HG03175 (cell line): ENCODE data around the gene WNT5B.
"Not testable (repeated sequence)": the region's sequence is repeated elsewhere in the genome, so short reads cannot be mapped to it uniquely, and the experiment has no call there.

Source experiments
- ATAC-seq: cut with Tn5 transposase; IDR thresholded peaks from one replicate; pipeline ENCODE4 v1.9.1; 2021; ENCODE audit warnings: mild to moderate bottlenecking, moderate library complexity; ENCODE audit not compliant: unreplicated experiment

WNT5B gene

DNA sequence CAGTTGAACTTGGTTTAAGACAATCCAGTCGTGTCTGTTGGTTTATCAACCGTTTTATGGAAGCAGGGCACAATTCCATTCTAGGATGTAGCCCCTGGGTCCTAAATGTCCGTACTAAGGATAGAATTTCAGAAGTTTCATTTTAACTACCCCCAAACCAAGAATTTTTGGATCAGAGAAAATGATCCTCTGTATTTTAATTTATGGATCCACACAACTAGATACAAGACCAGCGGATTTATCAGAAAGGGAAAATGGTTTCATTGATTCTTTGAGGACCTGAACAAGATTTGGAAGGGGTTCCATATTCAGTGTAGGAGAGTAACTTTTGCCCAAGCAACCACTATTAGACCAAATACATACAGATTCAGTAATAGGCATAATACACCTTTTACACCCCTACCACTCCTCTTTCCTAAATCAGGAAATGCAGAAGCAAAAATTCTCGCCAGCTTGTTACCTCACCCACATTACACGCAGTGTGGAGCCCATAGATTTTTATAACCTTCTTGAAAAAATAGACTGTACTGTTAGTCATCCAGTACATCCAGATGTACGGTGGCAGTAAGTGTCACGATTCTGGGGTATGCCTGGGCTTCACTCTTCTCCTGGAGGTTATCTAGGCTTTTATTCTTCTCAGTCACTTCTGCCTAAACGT lies 33.2 kb upstream of the WNT5B start:
- ATAC-seq: no peak

DNA sequence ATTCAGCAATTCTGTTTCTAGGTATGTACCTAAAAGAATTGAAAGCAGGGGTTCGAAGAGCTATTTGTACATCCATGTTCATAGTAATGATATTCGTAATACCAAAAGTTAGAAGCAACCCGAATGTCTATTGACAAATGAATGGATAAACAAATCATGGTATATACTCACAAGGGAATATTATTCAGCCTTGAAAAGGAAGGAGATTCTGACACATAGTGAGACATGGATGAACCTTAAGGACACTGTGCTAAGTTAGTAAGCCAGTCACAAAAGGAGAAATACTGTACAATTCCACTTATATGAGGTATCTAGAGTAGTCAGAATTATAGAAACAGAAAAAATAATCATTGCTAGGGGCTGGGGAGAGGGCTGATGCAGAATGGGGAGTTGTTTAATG lies 30.3 kb upstream of the WNT5B start:
- ATAC-seq: no peak

DNA sequence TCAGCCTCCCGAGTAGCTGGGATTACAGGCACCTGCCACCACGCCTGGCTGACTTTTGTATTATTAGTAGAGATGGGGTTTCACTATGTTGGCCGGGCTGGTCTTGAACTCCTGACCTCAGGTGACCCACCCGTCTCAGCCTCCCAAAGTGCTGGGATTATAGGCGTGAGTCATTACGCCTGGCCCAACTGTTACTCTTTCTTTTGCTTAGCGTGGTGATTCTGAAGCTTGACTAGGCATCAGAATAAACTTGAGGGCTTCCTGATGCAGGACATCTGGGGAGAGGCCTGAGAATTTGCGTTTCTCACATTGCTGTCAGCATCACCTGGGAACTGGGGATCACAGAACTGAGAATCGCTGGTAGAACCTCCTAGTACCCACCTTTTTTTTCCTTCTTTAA lies 26.3 kb upstream of the WNT5B start:
- not testable (repeated sequence) for ATAC-seq

DNA sequence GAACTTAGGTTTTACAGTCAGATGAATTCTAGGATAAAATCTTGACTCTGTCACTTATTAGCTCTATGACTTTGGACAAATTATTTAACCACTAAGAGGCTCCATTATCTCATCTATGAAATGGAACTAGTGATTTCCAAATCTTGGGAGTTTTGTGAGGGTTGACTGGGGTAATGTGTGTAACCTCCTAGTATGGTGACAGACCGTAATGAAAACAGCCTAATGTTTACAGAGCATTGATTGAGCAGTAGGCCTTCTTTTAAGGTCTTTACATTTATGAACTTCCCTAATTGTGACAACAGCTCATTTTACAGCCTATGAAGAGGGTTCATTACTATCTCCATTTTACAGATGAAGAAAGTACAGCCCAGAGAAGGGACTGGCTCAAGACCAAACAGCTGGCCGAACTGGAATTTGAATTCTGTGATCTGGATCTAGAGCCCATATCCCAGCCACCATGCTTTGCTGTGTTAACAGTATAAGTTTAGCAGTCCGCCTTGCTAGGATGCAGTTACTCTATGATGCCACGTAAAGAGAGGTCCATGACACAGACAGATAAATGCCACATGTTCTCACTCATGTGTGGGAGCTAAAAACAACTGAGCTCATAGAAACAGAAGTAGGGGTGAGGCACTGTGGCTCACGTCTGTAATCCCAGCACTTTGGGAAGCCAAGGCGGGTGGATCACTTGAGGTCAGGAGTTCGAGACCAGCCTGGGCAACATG lies 25.6 kb upstream of the WNT5B start:
- no peak for ATAC-seq

DNA sequence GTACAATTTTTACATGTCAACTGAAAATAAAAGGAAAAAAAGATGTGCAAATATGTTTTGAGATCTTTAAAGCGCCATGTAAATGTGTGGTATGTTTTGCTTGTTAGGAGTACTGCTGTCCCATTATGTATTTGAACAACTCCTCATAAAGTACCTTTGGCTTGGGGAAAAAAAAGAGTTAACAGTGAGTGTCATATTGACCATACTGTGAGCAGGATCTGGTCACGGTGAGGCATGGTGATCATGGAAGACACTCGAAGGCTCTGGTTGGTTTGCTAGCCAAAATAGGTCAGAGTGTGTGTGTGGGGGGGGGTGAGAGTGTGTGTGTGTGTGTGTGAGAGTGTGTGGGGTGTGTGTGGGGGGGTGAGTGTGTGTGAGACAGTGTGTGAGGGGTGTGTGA lies 24.6 kb upstream of the WNT5B start:
- no peak for ATAC-seq

DNA sequence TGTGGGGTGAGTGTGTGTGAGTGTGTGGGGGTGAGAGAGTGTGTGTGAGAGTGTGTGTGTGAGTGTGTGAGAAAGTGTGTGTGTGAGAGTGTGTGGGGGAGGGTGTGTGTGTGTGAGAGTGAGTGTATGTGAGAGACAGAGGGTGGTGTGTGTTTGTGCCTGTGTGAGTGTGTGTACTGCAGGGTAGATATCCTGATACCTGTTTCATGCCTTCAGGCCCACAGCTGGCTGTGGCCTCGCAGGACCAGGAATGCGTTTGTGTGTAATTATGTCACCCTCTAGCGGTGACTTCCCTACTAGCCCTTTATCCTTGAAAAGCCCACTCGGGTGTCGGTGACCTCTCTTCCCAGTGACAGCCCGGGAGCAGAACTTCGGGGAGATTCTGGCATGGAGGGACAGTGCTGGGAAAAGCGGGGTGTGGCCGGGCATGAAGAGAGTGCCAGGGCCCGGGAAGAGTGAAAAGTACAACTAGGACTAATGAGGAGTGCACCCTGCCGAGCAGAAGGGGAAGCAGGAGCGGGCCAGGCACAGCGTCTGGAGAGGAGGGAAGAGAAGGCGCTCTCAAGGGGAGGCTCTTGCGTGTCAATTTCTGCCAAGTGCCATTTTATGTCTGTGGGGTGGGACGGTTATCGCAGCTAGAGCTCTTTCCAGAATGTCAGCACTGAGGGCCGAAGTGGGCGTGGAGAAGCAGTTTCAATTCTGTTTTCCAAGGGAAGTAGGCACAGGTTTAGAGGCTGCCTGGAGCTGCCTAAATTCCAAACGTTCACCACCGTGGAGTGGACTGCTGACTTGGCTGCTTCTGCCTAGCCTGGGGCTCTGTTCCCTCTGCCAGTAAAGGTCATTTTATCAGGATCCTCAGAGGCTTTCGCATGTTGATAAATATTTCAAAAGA lies 23.7 kb upstream of the WNT5B start:
- ATAC-seq: peak; percentile 31

DNA sequence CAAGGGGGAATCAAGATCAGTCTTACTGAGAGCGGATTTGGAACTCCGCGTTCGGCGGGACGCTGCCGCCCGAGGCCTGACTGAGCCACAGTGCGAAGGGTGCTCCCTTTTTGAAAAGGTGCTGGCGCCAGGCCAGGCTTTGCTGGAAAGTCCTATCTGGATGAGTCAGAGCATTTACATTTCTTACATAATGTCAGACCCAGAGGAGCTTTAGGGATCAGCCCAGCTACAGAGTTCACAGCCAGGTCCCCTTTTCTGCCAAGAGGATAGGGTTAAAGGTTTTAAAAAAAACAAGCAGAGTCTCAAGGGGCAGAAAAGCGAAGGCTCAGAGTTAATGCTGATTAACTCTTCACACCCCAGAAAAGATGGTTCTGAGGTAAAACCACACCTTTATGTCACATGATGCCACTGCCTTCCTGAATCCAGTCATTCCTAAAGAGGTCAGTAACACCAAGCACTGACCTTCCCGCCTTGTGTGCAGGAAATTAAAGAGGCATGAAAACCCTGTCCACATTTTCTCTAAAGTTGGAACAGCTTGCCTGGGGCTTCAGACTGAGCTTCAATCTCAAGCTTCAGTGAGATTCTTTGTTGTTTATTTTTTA lies 22.9 kb upstream of the WNT5B start:
- peak; percentile 68 for ATAC-seq

DNA sequence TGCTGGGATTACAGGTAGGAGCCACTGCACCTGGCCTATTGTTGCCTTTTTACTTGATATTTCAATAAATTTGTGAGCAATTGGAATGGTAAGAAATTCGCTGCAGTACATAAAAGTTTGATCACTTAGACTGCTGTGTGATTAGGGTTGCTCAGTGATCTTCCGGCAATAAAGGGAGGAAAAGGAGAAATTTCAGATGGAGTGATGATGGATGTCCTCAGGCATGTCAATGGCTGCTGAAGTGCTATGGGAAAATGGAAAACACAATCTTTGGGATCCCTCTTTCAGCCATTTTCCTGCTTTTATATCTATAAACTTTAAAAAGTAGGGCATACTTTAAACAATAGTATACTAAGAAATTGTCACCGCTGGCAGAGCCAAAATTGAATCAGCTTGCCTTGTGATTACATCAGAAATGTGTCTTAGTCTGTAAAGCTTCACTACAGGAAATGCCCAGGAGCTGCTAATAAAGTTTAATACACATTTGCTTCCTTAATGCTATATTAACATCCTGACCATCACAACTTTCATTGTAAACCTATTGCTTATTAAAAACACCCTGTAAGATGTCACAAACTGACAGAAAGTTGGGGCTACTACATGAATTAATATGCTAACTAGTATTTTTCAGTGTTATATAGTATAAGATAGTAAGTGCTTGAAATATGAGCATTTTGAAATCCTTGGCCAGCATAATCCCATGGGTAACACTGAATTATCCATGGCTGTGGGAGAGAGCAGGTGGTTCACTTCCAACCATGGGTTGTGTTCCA lies 20.9 kb upstream of the WNT5B start:
- no peak for ATAC-seq

DNA sequence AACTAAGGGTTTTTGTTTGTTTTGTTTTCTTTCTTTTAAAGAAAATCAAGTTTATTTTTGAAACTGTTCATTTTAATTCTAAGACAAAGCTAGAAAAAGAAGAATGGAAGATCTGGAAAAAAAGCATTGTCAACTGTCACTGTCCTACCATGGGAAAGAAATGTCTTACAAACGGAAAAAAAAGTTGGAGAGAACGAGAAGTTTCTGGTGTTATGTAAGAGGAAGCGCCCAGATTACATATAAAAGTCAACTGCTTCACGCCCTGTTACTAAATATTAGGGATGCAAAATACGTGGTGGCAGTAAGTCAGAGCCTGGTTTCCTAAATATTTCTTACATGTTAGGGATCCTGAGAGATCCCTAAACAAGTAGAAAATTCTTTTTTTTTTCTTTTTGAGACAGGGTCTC lies 20.3 kb upstream of the WNT5B start:
- no peak for ATAC-seq

DNA sequence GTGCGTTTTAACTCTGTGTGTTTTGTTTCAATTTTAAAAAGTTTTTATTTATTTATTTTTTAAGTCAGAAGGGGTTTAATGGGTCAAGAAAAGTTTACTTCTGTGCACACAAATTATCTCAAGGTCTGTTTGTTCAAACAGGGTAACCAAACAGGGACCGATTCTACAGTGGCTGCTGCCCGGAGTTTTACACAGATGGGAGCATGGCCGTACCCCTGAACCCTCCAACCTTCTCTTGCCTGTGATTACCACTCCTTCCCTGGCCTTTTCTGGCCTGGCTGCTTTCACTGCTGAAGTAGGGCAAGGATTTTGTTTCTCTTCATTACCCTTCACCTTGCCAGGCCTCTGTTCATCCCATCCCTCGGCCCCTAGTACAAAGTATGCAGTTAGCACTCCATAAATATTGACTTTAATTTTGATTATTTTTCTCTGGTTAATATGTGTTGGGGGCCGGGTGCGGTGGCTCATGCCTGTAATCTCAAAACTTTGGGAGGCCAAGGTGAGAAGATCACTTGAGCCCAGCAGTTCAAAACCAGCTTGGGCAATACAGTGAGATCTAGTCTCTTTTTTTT lies 18.9 kb upstream of the WNT5B start:
- no peak for ATAC-seq

DNA sequence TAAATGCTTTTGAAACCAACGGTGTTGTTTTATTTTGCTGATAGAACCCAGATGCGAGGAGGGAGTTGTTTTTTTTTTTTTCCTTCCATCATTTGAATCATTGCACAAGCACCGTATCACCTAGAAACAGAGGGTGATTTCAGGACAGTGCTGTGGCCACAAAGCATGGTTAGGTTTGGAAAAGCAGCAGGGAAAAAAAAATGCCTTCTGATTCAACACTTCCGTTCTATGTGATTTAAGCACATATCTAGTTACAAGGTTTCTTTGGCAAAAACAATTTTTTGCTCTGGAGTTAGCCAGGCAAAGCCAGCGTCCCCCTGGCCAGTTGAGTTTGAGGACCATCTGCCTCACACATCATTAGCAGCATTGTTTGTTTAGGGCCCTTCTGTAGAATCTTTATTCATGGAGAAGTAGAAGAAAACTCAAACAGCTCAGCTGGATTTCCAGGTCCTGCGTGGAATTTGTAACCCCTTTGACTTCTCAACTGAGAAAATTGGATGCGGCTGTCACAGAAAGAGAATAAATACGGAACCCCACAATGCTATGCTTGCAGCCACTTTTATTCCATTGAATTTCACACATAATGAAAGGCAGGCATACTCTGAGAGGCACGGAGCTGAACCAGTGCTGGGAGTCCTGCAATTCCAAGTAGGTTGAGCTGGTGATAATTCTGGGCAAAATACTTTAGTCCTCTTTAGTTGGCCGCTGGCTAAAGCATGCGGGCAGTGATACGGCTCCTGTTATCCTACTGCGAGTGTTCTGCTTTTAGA lies 17.0 kb upstream of the WNT5B start:
- ATAC-seq: no peak

DNA sequence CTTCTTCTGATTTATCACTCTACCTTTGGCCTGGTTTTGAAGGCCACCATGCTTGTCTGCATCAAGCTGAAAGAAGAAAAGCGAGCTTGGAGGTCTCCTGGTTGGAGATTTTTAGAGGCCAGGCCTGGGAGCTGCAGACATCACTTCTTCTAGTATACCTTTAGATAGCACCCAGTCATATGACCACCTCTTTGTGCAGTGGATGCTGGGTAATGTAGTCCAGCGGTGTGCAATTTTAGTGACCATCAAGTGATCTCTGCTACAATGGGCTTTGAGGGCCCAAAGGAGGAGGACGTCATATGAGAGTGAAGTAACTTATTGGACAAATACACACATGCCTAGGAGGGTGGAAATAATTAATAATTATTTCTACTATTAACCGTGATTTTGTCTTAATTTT lies 15.2 kb upstream of the WNT5B start:
- ATAC-seq: no peak

DNA sequence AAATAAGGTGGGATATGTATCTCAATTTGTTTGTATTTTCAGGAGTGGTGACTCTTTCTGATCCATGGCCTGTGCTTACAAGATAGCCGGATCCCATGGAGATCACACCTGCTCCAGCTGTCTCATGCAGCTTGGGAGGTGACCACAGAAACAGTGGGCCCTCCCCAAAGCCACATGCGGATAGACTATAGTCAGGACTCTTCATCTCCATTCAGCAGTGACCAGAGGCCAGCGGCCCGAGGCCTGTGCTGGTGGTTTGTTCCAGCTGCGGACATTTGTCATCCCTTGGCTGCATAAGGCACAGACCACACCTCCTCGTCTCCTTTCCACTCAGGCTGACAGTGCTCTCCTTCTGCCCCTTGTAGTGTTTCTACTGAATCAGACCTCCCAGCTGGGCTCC lies 14.7 kb upstream of the WNT5B start:
- no peak for ATAC-seq

DNA sequence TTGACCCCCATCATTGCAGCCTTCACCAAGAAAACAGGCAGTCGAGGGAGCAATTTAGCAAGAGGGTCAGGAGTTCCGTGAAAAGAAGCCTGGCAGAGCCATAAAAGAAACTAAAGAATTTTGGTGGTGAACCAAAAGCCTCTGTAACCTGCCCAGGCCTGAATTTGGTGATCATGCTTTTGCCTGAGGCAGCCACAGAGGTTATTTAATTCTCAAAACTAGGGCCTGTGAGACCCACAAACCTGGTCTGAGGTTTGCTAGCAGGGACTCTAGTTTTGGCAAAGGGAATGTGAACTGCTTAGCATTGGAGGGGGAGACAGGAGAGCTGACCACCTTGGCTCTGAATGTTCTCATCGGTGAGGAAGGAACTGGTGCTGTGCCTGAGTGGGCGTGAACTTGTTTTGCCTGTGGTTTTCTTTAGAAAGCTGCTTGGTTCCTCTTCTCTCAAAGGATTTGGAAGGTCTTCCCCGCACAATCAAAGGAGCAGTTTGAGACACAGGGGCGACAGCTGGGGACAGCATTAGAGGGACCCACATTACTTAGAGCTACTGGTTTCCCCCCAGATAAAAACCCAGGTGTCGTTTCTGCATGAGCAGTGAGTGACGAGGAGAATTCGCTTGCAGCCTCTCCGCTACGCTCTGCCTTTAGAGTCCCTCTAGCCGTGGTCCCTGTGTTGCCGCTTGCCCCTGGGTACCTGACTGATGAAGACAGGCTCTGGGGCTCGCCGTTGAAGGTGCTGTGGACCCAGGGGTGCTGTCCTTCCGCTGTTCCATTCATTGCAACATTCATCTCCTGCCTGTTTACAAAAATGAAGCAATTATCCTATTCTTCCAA lies 12.6 kb upstream of the WNT5B start:
- no peak for ATAC-seq

DNA sequence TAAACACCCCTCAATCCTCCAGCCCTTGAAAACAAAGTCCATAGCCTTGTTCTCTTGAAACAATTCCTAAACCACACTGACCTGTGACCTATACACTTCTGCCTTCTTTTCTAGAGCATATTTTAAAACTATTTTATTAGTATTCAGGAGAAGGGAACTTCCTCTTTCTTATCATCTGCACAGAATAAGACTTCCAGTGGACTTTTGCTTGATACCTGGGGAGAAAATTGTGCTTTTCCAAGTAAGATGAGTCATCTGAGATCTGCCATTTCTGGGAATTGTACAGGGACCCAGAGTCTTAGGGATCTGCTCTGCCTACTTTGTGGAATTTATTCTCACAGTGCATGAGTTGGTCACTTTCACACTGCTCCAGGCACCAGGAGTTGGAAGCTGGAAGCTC lies 10.5 kb upstream of the WNT5B start:
- ATAC-seq: no peak

DNA sequence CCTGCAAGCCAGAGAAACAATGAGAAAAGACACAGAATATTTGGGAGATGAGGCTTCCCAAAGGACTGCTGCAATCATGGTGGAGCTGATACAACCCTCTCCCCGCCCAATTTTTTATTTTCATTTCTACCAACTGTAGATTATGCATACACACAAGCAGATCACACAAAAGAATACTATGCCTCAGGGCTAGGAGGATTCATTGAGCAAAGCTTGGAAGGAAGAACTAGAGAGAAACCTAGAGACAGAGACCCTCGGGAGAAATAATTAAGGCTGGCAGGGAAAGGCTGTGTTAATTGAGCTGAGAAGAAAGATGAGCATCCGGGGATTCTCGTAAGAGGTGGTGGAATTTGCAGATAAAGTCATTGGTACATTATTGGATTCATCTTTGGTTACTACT lies 9.9 kb upstream of the WNT5B start:
- ATAC-seq: no peak

DNA sequence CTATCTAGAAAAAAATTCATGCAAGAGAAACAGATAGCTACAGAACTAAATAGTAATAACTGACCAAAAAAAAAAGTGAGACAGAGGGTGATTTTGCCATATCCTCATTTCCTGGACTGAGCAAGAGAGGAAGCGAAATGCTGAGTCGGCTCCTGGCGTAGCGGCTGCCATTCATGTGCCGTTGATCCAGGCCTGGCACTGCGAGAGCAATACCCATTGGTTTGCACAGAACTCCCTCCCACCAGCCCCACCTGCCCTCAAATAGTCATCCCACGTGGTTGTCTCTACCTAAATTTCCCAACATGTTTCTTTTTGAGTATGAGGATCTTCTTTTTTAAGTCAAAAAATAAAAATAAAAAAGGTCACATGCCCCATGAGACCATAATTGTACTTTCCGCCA lies 9.4 kb upstream of the WNT5B start:
- no peak for ATAC-seq

DNA sequence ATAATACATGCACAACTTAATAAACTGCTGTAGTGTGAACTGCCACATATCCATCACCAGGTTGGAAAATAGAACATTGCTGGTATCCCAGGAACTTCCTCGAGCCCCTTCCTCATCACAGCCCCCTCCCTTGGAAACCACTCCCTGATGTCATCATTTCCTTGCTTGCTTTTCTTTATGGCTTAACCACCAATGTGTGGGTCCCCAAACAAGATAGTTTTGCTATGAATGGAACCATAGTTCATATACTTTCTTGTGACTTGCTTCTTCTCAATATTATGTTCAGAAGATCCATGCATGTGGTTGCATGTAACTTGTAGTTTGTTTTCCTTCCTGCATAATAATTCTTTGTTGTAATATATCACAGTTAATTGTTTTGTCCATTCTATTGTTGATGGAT lies 8.9 kb upstream of the WNT5B start:
- ATAC-seq: no peak

DNA sequence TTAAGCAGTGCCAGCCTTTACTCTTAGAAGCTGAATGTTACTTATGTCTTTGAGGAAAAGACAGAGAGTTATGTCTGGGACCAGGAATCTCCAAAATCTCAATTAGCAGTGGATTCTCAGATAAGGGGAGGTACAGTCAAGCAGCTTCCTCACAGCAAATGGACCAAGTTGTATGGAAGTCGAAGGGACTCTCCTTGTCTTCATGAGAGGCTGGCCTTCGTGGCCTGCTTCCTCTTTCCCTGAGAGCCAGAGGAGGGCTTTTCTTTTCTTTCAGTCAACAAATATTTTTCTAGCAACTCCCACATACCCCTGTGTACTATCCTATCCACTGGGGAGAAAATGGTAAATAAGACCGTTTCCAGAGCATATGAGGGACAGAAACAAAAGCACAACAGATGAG lies 6.6 kb upstream of the WNT5B start:
- no peak for ATAC-seq
